Lung (tissue), 12 donors: ENCODE results near the gene GPR141. TPM values are rescaled to one million over a fixed set of nuclear protein-coding genes. Genes with fewer than 3 reads are reported as not detected.

Source experiments
- ATAC-seq: fragments of 200-7000 bp; cut with Tn5 transposase; one replicate; pipeline ENCODE4 v1.9.1; 2020; ENCODE audit warnings: moderate number of reproducible peaks; ENCODE audit not compliant: insufficient read depth, low FRiP score
- DNase-seq, 3 donors: peaks; one replicate each; pipeline ENCODE4 v3.0.0-alpha.2; 2013 to 2017
- H3K27ac ChIP-seq, 2 donors: one replicate each; pipeline ENCODE4 v1.5.1; 2013; ENCODE audit warnings: mild to moderate bottlenecking in 2 of 2, moderate library complexity in 2 of 2, control low read depth in 1 of 2, inconsistent platforms in 1 of 2, low read depth in 1 of 2, low read length in 1 of 2
- H3K27me3 ChIP-seq, 3 donors: one replicate each; pipeline ENCODE4 v1.5.1; 2013; ENCODE audit warnings: low read length in 2 of 3; ENCODE audit not compliant: control insufficient read depth in 3 of 3, insufficient read depth in 3 of 3
- H3K36me3 ChIP-seq, 4 donors: one replicate each; pipeline ENCODE4 v1.5.1; 2013; ENCODE audit warnings: low read length in 4 of 4, mild to moderate bottlenecking in 1 of 4, moderate library complexity in 1 of 4; ENCODE audit not compliant: control insufficient read depth in 4 of 4, insufficient read depth in 4 of 4
- H3K4me1 ChIP-seq, 5 donors: one replicate each; pipeline ENCODE4 v1.5.1; 2013; ENCODE audit warnings: low read length in 5 of 5, mild to moderate bottlenecking in 2 of 5, moderate library complexity in 1 of 5; ENCODE audit not compliant: control insufficient read depth in 5 of 5, insufficient read depth in 5 of 5
- H3K4me3 ChIP-seq: one replicate; pipeline ENCODE4 v1.5.1; 2013; ENCODE audit warnings: mild to moderate bottlenecking, control low read depth, moderate library complexity
- H3K9ac ChIP-seq, 2 donors: one replicate each; pipeline ENCODE4 v1.5.1; 2013; ENCODE audit warnings: low read length in 2 of 2, control low read depth in 1 of 2; ENCODE audit not compliant: insufficient read depth in 1 of 2
- H3K9me3 ChIP-seq, 4 donors: one replicate each; pipeline ENCODE4 v1.5.1; 2013; ENCODE audit warnings: low read length in 3 of 4, mild to moderate bottlenecking in 1 of 4, moderate library complexity in 1 of 4; ENCODE audit not compliant: control insufficient read depth in 4 of 4, insufficient read depth in 3 of 4
- WGBS, 2 donors: extraction: QIAGEN DNeasy Blood & Tissue Kit; methylation state at CpG; one replicate each; pipeline ENCODE4 v1.1.7; 2013; 5-methylcytosine and 5-hydroxymethylcytosine counted together
- polyA plus RNA-seq, 2 donors: library from polyadenylated mRNA; stranded (reverse); fragments of 200-250 nt; gene quantifications; one replicate each; pipeline ENCODE4 v1.2.1, GENCODE V29; 2013
- total RNA-seq, 2 donors: library from RNA; depleted of rRNA in 1 of 2; stranded (reverse); fragments of >200 nt in 1 of 2; gene quantifications; one replicate each; pipeline ENCODE4 v1.2.1, GENCODE V29; 2014 to 2021
- TF ChIP-seq, protein P1 (sequence below): IDR thresholded peaks from 2 replicates; pipeline ENCODE4 v1.5.1; 2012; ENCODE audit warnings: mild to moderate bottlenecking; ENCODE audit errors: control extremely low read depth, extremely low read depth
- donor health status: control.
- donor health status: control.
- donor health status: Bipolar disorder and iron deficiency.
- donor health status: healthy.
- donor health status: DM: yes; HTN: yes; CAD: no.

GPR141 gene
- total and polyA plus RNA-seq, 4 donors, result 0.39 to 8.7 (median 4.7) TPM

DNA sequence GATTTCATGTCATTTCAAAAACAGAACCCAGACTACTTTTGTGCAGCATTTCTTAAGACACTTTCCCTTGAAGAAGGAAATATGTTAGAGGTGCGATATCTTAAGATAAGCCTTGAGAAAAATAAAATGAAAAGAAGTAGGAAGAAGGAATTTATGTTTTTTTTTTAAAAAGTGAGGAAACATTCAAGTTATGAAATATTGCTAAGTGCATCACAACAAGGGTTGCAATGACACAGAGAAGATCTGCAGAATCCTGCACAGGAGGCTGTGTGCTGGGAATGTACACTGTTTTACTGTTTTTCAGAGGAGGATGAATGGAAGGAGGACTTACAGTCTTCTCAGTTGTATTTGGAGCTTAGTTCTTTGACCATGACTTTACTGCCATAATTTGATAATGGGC, 85.0 kb downstream of the GPR141 start:
- no peak for ATAC-seq
- Histone ChIP-seq H3K4me3 (no peak overlapping the region), H3K27me3 (no peaks in the 10 kb centered on the region), H3K36me3 (no peaks in the 10 kb centered on the region), H3K4me1 (peaks cover 0 to 14% (median 0%) of the 10 kb centered on the region in 5 donors), H3K27ac (no peak overlapping the region), H3K9me3 (peaks cover 0 to 3% (median 0%) of the 10 kb centered on the region in 4 donors), H3K9ac (no peak overlapping the region)
- 33 to 74% methylated on average over 1 of the region's 1 CpG for WGBS, 2 donors
- TF ChIP-seq, protein P1, sequence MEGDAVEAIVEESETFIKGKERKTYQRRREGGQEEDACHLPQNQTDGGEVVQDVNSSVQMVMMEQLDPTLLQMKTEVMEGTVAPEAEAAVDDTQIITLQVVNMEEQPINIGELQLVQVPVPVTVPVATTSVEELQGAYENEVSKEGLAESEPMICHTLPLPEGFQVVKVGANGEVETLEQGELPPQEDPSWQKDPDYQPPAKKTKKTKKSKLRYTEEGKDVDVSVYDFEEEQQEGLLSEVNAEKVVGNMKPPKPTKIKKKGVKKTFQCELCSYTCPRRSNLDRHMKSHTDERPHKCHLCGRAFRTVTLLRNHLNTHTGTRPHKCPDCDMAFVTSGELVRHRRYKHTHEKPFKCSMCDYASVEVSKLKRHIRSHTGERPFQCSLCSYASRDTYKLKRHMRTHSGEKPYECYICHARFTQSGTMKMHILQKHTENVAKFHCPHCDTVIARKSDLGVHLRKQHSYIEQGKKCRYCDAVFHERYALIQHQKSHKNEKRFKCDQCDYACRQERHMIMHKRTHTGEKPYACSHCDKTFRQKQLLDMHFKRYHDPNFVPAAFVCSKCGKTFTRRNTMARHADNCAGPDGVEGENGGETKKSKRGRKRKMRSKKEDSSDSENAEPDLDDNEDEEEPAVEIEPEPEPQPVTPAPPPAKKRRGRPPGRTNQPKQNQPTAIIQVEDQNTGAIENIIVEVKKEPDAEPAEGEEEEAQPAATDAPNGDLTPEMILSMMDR, result no peak
- no peak for DNase-seq

DNA sequence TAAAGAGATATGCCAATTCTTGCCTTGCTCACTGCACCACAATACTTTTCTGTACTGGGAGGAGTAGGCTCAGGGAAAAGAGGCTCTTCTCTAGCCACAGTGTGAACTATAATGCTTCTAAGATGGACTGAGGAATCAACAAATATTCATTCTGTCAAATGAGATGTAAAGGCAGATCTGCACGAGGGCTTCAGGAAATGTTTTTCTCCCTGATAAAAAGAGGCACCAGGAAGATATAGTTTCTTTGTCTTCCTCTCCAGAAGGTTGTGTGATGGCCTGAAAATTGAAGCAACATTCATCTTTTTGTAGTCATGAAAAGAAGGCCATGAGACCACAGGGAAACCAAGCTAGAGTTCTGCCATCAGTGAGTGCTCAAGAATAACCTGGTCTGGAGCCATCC, 85.7 kb downstream of the GPR141 start:
- peaks cover 0 to 14% (median 0%) of the 10 kb centered on the region in 5 donors for H3K4me1 ChIP-seq

GRCh38 chr7:37769726-37770125, 86.2 kb downstream of the GPR141 start:
- WGBS, 2 donors, result 83 to 87% methylated on average over 3 of the region's 3 CpGs
- Histone ChIP-seq H3K9ac (no peak overlapping the region), H3K9me3 (no peaks in the 10 kb centered on the region), H3K27me3 (no peaks in the 10 kb centered on the region), H3K27ac (no peak overlapping the region), H3K4me1 (peaks cover 0 to 14% (median 0%) of the 10 kb centered on the region in 5 donors), H3K4me3 (no peak overlapping the region), H3K36me3 (no peaks in the 10 kb centered on the region)
- TF ChIP-seq, protein P1, result no peak
- no peak for DNase-seq
- ATAC-seq, result no peak

More for the DNA sequence above, 85.7 kb downstream of the GPR141 start:
- Histone ChIP-seq H3K4me3 (no peak overlapping the region), H3K27me3 (no peaks in the 10 kb centered on the region), H3K36me3 (no peaks in the 10 kb centered on the region), H3K9ac (no peak overlapping the region), H3K9me3 (no peaks in the 10 kb centered on the region), H3K27ac (no peak overlapping the region)
- TF ChIP-seq, protein P1, result no peak
- no peak for ATAC-seq
- 11 to 26% methylated on average over 1 of the region's 1 CpG for WGBS, 2 donors
- no peak for DNase-seq

- H3K36me3 ChIP-seq, result no peaks in the 10 kb centered on the region
- H3K27ac ChIP-seq, result no peak overlapping the region
- H3K27me3 ChIP-seq, result no peaks in the 10 kb centered on the region
- TF ChIP-seq, protein P1, result no peak
- 79% methylated on average over 6 of the region's 6 CpGs for WGBS, 2 donors
- H3K9me3 ChIP-seq, result peaks cover 0 to 4% (median under 1%) of the 10 kb centered on the region in 4 donors
- H3K4me1 ChIP-seq, result peaks cover 0 to 14% (median 0%) of the 10 kb centered on the region in 5 donors
- no peak overlapping the region for H3K9ac ChIP-seq
- no peak overlapping the region for H3K4me3 ChIP-seq
- ATAC-seq, result no peak
- DNase-seq, result no peak
Observed at GRCh38 chr7:37770838-37771237, 87.3 kb downstream of the GPR141 start.
